MG63 (cell line): Measurements from ENCODE around the gene TCEAL4. TPM values are rescaled to one million over a fixed set of nuclear protein-coding genes. Genes with fewer than 3 reads are reported as not detected.
"Not testable (repeated sequence)": the region's sequence is repeated elsewhere in the genome, so short reads cannot be mapped to it uniquely, and the experiment has no call there.

Experiments
- DNase-seq: peaks from one replicate; pipeline ENCODE4 v3.0.0-alpha.2; 2020
- H3K27me3 ChIP-seq: fragments of 250-450 bp; sonication (Bioruptor Pico); 2 replicates; pipeline ENCODE4 v1.5.1; 2020; ENCODE audit warnings: mild to moderate bottlenecking, moderate library complexity
- H3K36me3 ChIP-seq: fragments of 250-450 bp; sonication (Bioruptor Pico); 2 replicates; pipeline ENCODE4 v1.5.1; 2020; ENCODE audit warnings: mild to moderate bottlenecking, moderate library complexity
- H3K4me3 ChIP-seq: fragments of 250-450 bp; sonication (Bioruptor Pico); 2 replicates; pipeline ENCODE4 v1.5.1; 2020; ENCODE audit warnings: mild to moderate bottlenecking, moderate library complexity
- H3K9me3 ChIP-seq: fragments of 250-450 bp; sonication (Bioruptor Pico); 2 replicates; pipeline ENCODE4 v1.5.1; 2020; ENCODE audit warnings: mild to moderate bottlenecking, moderate library complexity
- total RNA-seq: library from RNA; depleted of rRNA; stranded (reverse); fragments of >200 nt; shearing (Covaris generic); gene quantifications from 2 replicates; pipeline ENCODE4 v1.2.3, GENCODE V29; 2014; ENCODE audit warnings: low replicate concordance

TCEAL4 gene
- total RNA-seq, 1 experiment from 2014 or later = 12.9 TPM

DNA sequence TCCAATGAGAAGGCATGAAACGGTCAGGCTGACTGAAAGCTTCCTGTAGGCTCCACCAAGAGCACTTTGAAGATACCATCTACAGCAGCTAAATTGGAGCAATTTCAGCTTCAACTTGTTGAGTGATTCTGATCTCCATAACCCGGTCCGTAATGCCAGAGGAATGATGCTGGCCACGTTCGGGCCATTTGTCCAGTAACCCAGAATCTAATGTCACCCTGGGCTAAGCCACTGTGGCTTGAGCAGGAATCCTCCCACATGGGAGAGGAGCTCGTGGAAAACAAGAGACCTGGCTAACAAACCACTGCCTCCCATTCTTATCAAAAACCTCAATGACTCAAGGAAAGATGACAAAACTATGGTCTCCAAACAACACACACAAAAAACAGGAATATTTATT lies 14.2 kb upstream of the TCEAL4 start:
- Histone ChIP-seq H3K27me3 (no peaks in the 10 kb centered on the region), H3K4me3 (no peak overlapping the region), H3K9me3 (no peaks in the 10 kb centered on the region), H3K36me3 (no peaks in the 10 kb centered on the region)
- no peak for DNase-seq

DNA sequence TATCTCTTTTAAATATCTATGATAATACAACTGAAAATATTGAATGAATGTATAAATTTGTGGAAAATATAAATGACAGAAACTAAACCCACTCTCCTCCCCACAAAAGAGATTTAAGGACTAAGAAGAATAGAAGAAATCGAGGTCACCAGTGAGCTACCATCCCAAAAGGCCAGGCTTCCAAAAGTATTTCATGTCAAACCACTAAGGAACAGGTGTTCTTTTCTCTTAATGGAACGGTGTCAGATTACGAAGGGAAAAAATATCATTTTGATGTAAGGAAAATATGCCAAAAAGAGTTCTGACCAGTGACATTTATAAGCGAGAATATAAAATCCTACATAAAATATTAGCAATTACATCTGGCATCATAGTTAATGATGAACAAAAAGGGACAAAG lies 13.6 kb upstream of the TCEAL4 start:
- no peak overlapping the region for H3K4me3 ChIP-seq
- no peaks in the 10 kb centered on the region for H3K27me3 ChIP-seq
- H3K36me3 ChIP-seq = no peaks in the 10 kb centered on the region
- DNase-seq = no peak
- no peaks in the 10 kb centered on the region for H3K9me3 ChIP-seq

DNA sequence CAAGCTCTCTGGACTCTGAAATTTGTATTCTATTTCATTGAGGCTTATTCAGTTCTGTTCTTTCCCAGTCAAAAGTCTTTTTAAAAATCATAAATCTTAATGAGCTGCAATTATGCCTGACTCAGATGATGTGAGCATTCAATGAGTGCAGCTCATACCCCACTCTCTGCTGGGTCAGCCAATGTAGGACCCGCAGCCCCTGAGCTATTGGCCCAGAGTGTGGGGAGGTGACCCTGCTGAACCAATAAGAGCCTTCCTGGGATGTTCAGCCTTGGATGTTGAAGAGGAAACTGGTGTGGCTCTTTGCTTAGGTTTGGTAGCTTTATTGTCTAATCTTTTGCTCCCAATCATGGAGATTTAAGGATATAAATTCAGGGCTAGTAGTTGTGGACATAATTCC lies 12.1 kb upstream of the TCEAL4 start:
- Histone ChIP-seq H3K36me3 (no peaks in the 10 kb centered on the region), H3K9me3 (no peaks in the 10 kb centered on the region), H3K4me3 (no peak overlapping the region), H3K27me3 (no peaks in the 10 kb centered on the region)
- DNase-seq = no peak

GRCh38 chrX:103584596-103584995 lies 719 bp upstream of the TCEAL4 start:
- Histone ChIP-seq H3K36me3 (peaks cover 11% of the 10 kb centered on the region), H3K27me3 (no peaks in the 10 kb centered on the region), H3K9me3 (no peaks in the 10 kb centered on the region), H3K4me3 (peak overlapping the region; percentile 64)
- no peak for DNase-seq

GRCh38 chrX:103586314-103586646 lies 965 bp downstream of the TCEAL4 start:
- H3K27me3 ChIP-seq = no peaks in the 10 kb centered on the region
- no peak for DNase-seq
- H3K36me3 ChIP-seq = peaks cover 11% of the 10 kb centered on the region
- no peaks in the 10 kb centered on the region for H3K9me3 ChIP-seq
- H3K4me3 ChIP-seq = peak overlapping the region; percentile 64

DNA sequence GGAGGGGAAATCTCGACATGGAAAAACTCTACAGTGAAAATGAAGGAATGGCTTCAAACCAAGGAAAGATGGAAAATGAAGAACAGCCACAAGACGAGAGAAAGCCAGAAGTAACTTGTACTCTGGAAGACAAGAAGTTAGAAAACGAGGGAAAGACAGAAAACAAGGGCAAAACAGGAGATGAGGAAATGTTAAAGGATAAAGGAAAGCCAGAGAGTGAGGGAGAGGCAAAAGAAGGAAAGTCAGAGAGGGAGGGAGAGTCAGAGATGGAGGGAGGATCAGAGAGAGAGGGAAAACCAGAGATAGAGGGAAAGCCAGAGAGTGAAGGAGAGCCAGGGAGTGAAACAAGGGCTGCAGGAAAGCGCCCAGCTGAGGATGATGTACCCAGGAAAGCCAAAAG lies 1.3 kb downstream of the TCEAL4 start:
- Histone ChIP-seq H3K9me3 (no peaks in the 10 kb centered on the region), H3K36me3 (peaks cover 11% of the 10 kb centered on the region), H3K4me3 (peak overlapping the region; percentile 64), H3K27me3 (no peaks in the 10 kb centered on the region)
- DNase-seq = no peak

DNA sequence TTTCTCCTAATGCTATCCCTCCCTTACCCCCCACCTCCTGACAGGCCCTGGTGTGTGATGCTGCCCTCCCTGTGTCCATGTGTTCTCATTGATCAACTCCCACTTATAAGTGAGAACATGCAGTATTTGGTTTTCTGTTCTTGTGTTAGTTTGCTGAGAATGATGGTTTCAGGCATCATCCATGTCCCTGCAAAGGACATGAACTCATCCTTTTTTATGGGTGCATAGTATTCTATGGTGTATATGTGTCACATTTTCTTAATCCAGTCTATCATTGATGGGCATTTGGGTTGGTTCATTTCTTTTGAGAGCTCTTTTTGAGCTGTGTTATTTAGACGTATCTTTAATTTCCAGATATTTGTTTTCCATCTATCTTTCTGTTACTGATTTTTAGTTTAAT lies 7.0 kb downstream of the TCEAL4 start:
- H3K4me3 ChIP-seq, H3K27me3 ChIP-seq, H3K36me3 ChIP-seq, DNase-seq, H3K9me3 ChIP-seq: not testable (repeated sequence)

DNA sequence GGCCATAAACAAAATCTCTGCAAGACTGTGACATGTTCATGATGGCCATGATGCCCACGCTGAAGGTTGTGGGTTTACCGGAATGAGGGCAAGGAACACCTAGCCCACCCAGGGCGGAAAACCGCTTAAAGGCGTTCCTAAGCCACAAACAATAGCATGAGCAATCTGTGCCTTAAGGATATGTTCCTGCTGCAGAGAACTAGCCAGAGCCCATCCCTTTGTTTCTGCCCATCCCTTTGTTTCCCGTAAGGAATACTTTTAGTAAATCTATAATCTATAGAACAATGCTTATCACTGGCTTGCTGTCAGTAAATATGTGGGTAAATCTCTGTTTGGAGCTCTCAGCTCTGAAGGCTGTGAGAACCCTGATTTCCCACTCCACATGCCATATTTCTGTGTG lies 9.9 kb downstream of the TCEAL4 start:
- H3K9me3 ChIP-seq, H3K27me3 ChIP-seq, H3K36me3 ChIP-seq, DNase-seq, H3K4me3 ChIP-seq: not testable (repeated sequence)

DNA sequence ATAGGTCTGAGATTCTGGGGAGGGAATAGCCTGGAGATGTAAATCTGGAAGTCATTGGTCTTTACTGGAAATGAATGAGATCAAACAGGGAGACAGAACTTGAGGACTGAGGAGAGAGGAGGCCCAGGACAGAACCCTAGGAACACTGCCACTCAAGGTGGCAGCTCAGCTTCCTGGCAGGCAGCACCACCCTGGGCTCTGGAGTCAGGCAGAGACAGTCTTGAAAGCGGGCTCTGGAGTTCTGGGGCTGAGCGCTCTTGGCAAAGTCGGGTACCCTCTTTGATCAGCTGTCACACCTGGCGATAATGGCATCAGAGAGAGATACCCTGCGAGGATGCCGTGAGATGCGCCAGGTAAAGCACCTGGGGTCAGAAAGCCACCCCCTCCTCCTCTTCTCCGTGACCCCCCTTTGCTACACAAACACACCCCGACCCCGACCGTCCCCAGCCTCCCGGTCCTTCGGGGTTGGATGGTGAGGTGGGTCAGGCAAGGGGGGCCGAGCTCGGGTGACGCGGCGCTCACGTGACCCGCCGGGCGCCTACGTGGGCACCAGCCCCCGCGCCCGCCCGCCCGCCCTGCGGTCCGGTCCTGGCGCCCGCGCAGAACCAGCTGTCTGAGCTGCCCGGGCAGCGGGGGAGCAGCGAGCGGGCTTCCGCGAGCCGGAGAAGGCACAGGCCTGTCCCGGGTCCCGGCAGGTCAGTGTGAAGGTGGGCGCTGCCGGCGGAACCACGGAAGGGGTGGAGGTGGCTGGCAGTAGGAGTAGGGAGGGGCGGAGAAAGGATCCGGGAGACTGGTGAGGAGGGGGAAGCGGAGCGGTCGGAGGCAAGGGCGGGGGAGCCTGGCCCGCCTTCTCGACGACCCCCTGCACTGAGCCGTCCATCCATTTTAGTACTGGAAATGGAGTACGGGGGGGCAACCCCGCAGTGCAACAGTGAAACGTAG lies 22.3 kb downstream of the TCEAL4 start, which contains the start of gene TCEAL3:
Gene TCEAL3 (plus strand): TSS at position 600 of the 942 bp plus-strand sequence. CDS start 1,102 bp downstream, outside the sequence.
- peak within 1 kb of the TSS; percentile 51 for H3K4me3 ChIP-seq
- DNase-seq = peak; percentile 54
- H3K9me3 ChIP-seq = no peaks in the 10 kb centered on the region
- no peaks in the 10 kb centered on the region for H3K36me3 ChIP-seq
- H3K27me3 ChIP-seq = no peaks in the 10 kb centered on the region

GRCh38 chrX:103608306-103608963 lies 23.1 kb downstream of the TCEAL4 start:
- no peaks in the 10 kb centered on the region for H3K9me3 ChIP-seq
- H3K27me3 ChIP-seq = no peaks in the 10 kb centered on the region
- DNase-seq = no peak
- peak overlapping the region; percentile 51 for H3K4me3 ChIP-seq
- no peaks in the 10 kb centered on the region for H3K36me3 ChIP-seq

DNA sequence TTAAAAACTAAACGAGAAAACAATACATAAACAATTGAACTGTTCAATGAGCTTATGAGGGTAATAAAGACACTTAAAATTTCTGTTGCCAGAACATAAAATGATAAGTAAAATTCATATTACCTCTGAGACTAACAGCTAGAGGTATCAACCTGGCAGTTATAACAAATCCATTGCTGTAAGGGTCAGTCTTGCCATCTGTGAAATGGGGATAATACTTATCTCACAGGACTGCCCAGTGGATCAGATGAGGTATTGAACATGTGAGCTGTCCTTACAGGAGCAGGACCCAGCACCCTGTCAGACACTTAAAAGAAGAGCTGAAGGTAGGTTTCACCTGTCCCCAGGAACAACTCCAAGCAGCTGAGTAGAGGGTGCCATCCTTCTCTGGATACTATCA lies 25.0 kb downstream of the TCEAL4 start:
- H3K9me3 ChIP-seq = no peaks in the 10 kb centered on the region

DNA sequence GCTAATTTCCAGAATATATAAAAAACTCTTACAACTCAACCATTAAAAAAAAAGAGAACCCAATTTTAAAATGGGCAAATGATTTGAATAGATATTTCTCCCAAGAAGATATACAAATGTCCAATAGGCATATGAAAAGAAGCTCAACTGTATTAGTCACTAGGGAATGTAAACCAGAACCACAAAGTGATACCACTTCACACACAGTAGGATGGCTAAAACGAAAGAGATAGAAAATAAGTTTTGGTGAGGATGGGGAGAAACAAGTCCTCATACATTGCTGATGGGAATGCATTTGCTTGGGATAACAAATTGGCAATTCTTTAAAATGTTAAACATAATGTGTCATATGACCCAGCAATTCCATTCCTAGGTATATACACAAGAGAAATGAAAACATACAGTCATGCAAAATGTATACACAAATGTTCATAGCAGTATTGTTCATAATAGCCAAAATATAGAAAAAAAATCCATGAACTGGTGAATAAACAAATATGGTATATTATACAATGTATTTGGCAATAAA lies 28.1 kb downstream of the TCEAL4 start:
- Histone ChIP-seq H3K36me3 (no peaks in the 10 kb centered on the region; the same call in none of the 2 replicates), H3K9me3 (no peaks in the 10 kb centered on the region), H3K4me3 (no peak overlapping the region), H3K27me3 (no peaks in the 10 kb centered on the region)
- no peak for DNase-seq

More for the DNA sequence above, 25.0 kb downstream of the TCEAL4 start:
- no peak for DNase-seq
- Histone ChIP-seq H3K4me3 (no peak overlapping the region), H3K27me3 (no peaks in the 10 kb centered on the region), H3K36me3 (no peaks in the 10 kb centered on the region; the same call in 1 of the 2 replicates)

GRCh38 chrX:103614999-103615398 lies 29.7 kb downstream of the TCEAL4 start:
- peaks cover 2% of the 10 kb centered on the region; the same call in 1 of the 2 replicates for H3K9me3 ChIP-seq
- no peaks in the 10 kb centered on the region for H3K27me3 ChIP-seq
- no peak overlapping the region for H3K4me3 ChIP-seq
- DNase-seq = no peak
- H3K36me3 ChIP-seq = no peaks in the 10 kb centered on the region; the same call in none of the 2 replicates

DNA sequence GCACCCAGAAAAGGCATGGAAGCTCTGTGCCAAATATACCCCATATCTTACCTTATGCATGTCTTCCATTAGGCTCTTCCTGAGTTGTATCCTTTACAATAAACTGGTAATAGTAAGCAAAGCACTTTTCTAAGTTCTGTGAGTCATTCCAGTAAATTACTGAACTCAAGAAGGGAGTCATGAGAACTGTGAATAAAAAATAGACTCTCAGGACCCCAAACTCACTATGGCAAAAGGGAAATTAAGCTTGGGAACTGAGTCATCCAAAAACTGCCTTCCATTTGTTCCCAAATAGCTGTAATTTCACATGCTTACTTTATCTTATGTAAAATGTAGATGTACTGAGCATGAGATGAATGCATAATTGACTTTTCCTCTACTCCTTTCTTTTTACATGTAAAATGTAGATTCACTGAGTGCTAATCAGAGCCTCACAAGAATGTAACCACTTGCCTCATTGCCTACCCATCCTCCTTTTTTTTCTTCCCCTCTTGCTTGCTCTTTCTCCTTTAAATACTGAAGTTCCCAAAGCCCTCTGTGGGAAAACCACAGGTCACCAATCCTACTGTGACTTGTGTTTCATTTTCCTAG lies 30.6 kb downstream of the TCEAL4 start:
- H3K9me3 ChIP-seq = peaks cover 2% of the 10 kb centered on the region; the same call in 1 of the 2 replicates
- no peaks in the 10 kb centered on the region; the same call in none of the 2 replicates for H3K36me3 ChIP-seq
- H3K27me3 ChIP-seq = no peaks in the 10 kb centered on the region
- no peak overlapping the region for H3K4me3 ChIP-seq
- no peak for DNase-seq

DNA sequence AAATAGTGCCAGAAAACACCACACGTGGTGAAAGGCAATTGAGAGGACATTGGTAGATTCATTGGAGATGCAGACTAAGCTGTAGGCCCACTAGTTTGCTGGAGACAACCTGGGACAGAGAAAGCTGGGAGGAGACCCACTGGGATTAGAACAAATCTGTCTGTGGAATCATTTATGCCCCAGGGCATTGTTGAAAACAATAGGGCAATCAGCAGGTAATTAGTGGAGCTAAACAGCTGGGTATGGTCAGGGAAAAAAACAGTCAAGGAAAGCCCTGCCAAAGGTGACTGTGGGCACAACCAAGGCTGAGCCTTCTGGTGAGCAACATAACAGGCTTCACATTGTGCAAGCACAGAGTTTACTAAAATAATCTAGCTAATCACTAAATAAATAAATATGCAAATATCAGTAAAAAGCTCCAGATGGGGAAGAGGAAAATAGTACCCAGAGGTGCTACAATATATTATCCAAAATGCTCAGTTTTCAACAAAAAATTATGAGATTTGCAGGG lies 31.4 kb downstream of the TCEAL4 start:
- no peak for DNase-seq
- Histone ChIP-seq H3K36me3 (no peaks in the 10 kb centered on the region; the same call in none of the 2 replicates), H3K9me3 (peaks cover 2% of the 10 kb centered on the region; the same call in 1 of the 2 replicates), H3K27me3 (no peaks in the 10 kb centered on the region), H3K4me3 (no peak overlapping the region)

- H3K9me3 ChIP-seq = no peaks in the 10 kb centered on the region
- no peaks in the 10 kb centered on the region; the same call in none of the 2 replicates for H3K36me3 ChIP-seq
- H3K4me3 ChIP-seq = no peak overlapping the region
- no peaks in the 10 kb centered on the region for H3K27me3 ChIP-seq
- no peak for DNase-seq
Measured at GRCh38 chrX:103624111-103624510, 38.8 kb downstream of the TCEAL4 start.

DNA sequence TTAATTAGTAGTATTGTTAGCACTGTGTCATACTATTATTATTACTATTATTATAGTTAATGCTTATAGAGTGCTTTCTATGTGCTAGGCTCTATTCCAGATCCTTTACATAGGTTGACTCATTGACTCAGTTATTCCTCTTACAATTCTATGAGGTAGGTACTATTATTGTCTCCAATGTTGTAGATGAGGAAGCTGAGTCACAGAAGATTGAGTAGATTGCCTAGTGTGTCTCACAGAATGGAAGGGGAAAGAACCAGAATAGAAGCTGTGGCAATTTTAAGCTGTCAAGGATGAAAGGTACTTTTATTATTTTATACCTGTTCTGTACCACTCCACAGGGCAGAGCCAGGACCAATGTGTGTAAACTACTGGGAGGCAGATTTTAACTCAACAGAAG lies 41.5 kb downstream of the TCEAL4 start:
- peaks cover 3% of the 10 kb centered on the region for H3K36me3 ChIP-seq
- DNase-seq = no peak
- H3K4me3 ChIP-seq = no peak overlapping the region
- H3K27me3 ChIP-seq = no peaks in the 10 kb centered on the region
- H3K9me3 ChIP-seq = no peaks in the 10 kb centered on the region
